Neural cell (in vitro differentiated cells): Measurements from ENCODE around the gene ACACA. TPM values are rescaled to one million over a fixed set of nuclear protein-coding genes. Genes with fewer than 3 reads are reported as not detected.
"Not testable (repeated sequence)": the region's sequence is repeated elsewhere in the genome, so short reads cannot be mapped to it uniquely, and the experiment has no call there.

Source experiments
- H2AFZ ChIP-seq: fragments of 200-600, 300-800 bp; sonication (generic), shearing (Covaris generic); 2 replicates; pipeline ENCODE4 v1.6.0; 2014; ENCODE audit warnings: low read depth, mild to moderate bottlenecking, antibody characterized with exemption, low read length, moderate library complexity
- H3F3A ChIP-seq: fragments of 200-600 bp; shearing (Covaris generic); 2 replicates; pipeline ENCODE4 v1.6.1; 2016; ENCODE audit warnings: mild to moderate bottlenecking, moderate library complexity, mixed read lengths, antibody characterized with exemption, low read length; ENCODE audit not compliant: insufficient read depth, poor library complexity, severe bottlenecking
- H3K27ac ChIP-seq: fragments of 200-600, 300-800 bp; sonication (generic), shearing (Covaris generic); 2 replicates; pipeline ENCODE4 v1.5.1; 2014; ENCODE audit warnings: mild to moderate bottlenecking, low read length, moderate library complexity
- H3K27me3 ChIP-seq: fragments of 300-800, 200-600 bp; sonication (generic), shearing (Covaris generic); 2 replicates; pipeline ENCODE4 v1.6.0; 2014; ENCODE audit warnings: mild to moderate bottlenecking, low read depth, low read length, moderate library complexity; ENCODE audit not compliant: insufficient read depth
- H3K36me3 ChIP-seq: fragments of 300-800, 200-600 bp; sonication (generic), shearing (Covaris generic); 2 replicates; pipeline ENCODE4 v1.5.1; 2014; ENCODE audit warnings: mild to moderate bottlenecking, antibody characterized with exemption, low read length, moderate library complexity; ENCODE audit not compliant: insufficient read depth
- H3K4me2 ChIP-seq: fragments of 300-800, 200-600 bp; sonication (generic), shearing (Covaris generic); 2 replicates; pipeline ENCODE4 v1.6.0; 2014; ENCODE audit warnings: mild to moderate bottlenecking, low read length
- H3K4me3 ChIP-seq: fragments of 300-800, 200-600 bp; sonication (generic), shearing (Covaris generic); 2 replicates; pipeline ENCODE4 v1.5.1; 2014; ENCODE audit warnings: mild to moderate bottlenecking, low read length, moderate library complexity
- H3K79me2 ChIP-seq: fragments of 200-600 bp; shearing (Covaris generic); replicated peaks from 2 replicates; pipeline ENCODE4 v1.6.0; 2014; ENCODE audit warnings: mild to moderate bottlenecking, low read length, moderate library complexity; ENCODE audit not compliant: insufficient read depth
- H3K9ac ChIP-seq: fragments of 300-800, 200-600 bp; sonication (generic), shearing (Covaris generic); 2 replicates; pipeline ENCODE4 v1.6.1; 2016; ENCODE audit warnings: mild to moderate bottlenecking, low read length, mixed read lengths
- H3K9me2 ChIP-seq: fragments of 200-600 bp; shearing (Covaris generic); 2 replicates; pipeline ENCODE4 v1.6.1; 2016; ENCODE audit warnings: mild to moderate bottlenecking, low read length, mixed read lengths; ENCODE audit not compliant: insufficient read depth
- H3K9me3 ChIP-seq: fragments of 200-600, 300-800 bp; sonication (generic), shearing (Covaris generic); 2 replicates; pipeline ENCODE4 v1.6.1; 2016; ENCODE audit warnings: mild to moderate bottlenecking, mixed run types, low read length, moderate library complexity, mixed read lengths
- H4K20me1 ChIP-seq: fragments of 200-600 bp; shearing (Covaris generic); 2 replicates; pipeline ENCODE4 v1.6.1; 2016; ENCODE audit warnings: mild to moderate bottlenecking, mixed run types; ENCODE audit not compliant: insufficient read depth
- EP300 ChIP-seq: fragments of 450-650 bp; conservative IDR thresholded peaks from 2 replicates; pipeline ENCODE4 v1.6.1; 2014; ENCODE audit warnings: antibody characterized with exemption, mild to moderate bottlenecking, moderate library complexity; ENCODE audit not compliant: poor library complexity, severe bottlenecking
- EZH2 ChIP-seq: fragments of 200-600, 300-800 bp; shearing (Covaris generic), sonication (generic); IDR thresholded peaks from 2 replicates; pipeline ENCODE4 v1.6.1; 2014; ENCODE audit warnings: antibody characterized with exemption, low read length, borderline replicate concordance, mild to moderate bottlenecking; ENCODE audit not compliant: insufficient read depth, poor library complexity, severe bottlenecking
- MXI1 ChIP-seq: fragments of 450-650 bp; conservative IDR thresholded peaks from 2 replicates; pipeline ENCODE4 v1.6.1; 2014; ENCODE audit warnings: antibody characterized with exemption, mild to moderate bottlenecking; ENCODE audit not compliant: poor library complexity, severe bottlenecking
- POLR2AphosphoS5 ChIP-seq: IDR thresholded peaks from 2 replicates; pipeline ENCODE4 v1.6.1; 2012
- RAD21 ChIP-seq: fragments of 450-650 bp; conservative IDR thresholded peaks from 2 replicates; pipeline ENCODE4 v1.6.1; 2014; ENCODE audit warnings: antibody characterized with exemption, mild to moderate bottlenecking, moderate library complexity
- SMC3 ChIP-seq: fragments of 450-650 bp; conservative IDR thresholded peaks from 2 replicates; pipeline ENCODE4 v1.6.1; 2014; ENCODE audit warnings: antibody characterized with exemption, mild to moderate bottlenecking, moderate library complexity; ENCODE audit not compliant: poor library complexity
- TAF1 ChIP-seq: IDR thresholded peaks from 2 replicates; pipeline ENCODE4 v1.6.1; 2012; ENCODE audit warnings: low read depth
- polyA plus RNA-seq: library from polyadenylated mRNA; depleted of rRNA; stranded (reverse); fragments of >200 nt; gene quantifications from 2 replicates; pipeline ENCODE4 v1.2.3, GENCODE V29; 2014
- TF ChIP-seq, protein P1 (sequence below): IDR thresholded peaks from 2 replicates; pipeline ENCODE4 v1.6.1; 2012; ENCODE audit warnings: borderline replicate concordance
- TF ChIP-seq, protein P2 (sequence below): fragments of 450-650 bp; IDR thresholded peaks from 2 replicates; pipeline ENCODE4 v1.5.1; 2014; ENCODE audit warnings: antibody characterized with exemption, mild to moderate bottlenecking, moderate library complexity; ENCODE audit not compliant: poor library complexity, severe bottlenecking

ACACA gene
- polyA plus RNA-seq, 1 donor from 2014 or later = 38.4 TPM

DNA sequence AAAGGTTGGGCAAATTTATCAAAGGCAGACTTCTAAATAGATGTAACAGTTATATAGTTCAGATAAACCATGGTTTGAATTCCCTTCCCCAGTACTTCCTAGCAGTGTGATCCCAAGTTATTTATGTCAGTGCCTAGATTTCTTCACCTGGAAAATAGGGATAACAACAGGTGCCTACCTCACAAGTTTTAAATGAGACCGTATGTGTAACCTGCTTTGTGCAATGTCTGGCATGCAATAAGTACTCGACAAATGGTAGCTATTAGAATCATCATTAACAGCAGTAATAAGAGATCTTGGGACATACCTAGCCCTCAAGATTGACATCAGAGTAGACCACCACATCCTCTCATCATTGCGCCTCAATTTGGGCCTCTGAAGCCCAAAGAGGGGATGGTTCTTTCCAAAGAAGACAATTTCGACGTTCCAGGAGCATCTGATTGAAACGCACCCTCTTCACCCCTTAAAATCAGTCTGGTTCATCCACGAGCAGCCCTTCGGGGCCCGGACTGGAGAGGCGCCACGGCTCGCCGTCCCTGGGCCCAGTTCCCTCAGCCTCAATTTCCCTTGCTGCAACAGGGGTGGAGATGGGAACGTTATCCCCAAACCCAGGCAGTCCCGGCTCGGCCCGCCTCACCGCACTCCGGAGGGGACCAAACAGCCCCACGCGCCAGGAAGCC, 541 bp downstream of the ACACA start:
- Histone ChIP-seq H3K4me3 (peak overlapping the region; percentile 95), H4K20me1 (no peaks in the 10 kb centered on the region), H3K9me3 (no peaks in the 10 kb centered on the region), H3K9me2 (no peaks in the 10 kb centered on the region), H3K79me2 (peaks cover 5% of the 10 kb centered on the region), H3K9ac (peak overlapping the region; percentile 81), H3K36me3 (no peaks in the 10 kb centered on the region), H3K4me2 (peak overlapping the region; percentile 88), H3F3A (no peaks in the 10 kb centered on the region), H3K27me3 (no peaks in the 10 kb centered on the region), H3K27ac (peak overlapping the region; percentile 70), H2AFZ (peak overlapping the region; percentile 77)
- TF ChIP-seq, protein P1, sequence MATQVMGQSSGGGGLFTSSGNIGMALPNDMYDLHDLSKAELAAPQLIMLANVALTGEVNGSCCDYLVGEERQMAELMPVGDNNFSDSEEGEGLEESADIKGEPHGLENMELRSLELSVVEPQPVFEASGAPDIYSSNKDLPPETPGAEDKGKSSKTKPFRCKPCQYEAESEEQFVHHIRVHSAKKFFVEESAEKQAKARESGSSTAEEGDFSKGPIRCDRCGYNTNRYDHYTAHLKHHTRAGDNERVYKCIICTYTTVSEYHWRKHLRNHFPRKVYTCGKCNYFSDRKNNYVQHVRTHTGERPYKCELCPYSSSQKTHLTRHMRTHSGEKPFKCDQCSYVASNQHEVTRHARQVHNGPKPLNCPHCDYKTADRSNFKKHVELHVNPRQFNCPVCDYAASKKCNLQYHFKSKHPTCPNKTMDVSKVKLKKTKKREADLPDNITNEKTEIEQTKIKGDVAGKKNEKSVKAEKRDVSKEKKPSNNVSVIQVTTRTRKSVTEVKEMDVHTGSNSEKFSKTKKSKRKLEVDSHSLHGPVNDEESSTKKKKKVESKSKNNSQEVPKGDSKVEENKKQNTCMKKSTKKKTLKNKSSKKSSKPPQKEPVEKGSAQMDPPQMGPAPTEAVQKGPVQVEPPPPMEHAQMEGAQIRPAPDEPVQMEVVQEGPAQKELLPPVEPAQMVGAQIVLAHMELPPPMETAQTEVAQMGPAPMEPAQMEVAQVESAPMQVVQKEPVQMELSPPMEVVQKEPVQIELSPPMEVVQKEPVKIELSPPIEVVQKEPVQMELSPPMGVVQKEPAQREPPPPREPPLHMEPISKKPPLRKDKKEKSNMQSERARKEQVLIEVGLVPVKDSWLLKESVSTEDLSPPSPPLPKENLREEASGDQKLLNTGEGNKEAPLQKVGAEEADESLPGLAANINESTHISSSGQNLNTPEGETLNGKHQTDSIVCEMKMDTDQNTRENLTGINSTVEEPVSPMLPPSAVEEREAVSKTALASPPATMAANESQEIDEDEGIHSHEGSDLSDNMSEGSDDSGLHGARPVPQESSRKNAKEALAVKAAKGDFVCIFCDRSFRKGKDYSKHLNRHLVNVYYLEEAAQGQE = peak; percentile 37
- TF ChIP-seq EZH2 (no peak), TAF1 (peak; percentile 28), RAD21 (no peak), EP300 (no peak), MXI1 (no peak), SMC3 (no peak), POLR2AphosphoS5 (no peak)
- TF ChIP-seq, protein P2, sequence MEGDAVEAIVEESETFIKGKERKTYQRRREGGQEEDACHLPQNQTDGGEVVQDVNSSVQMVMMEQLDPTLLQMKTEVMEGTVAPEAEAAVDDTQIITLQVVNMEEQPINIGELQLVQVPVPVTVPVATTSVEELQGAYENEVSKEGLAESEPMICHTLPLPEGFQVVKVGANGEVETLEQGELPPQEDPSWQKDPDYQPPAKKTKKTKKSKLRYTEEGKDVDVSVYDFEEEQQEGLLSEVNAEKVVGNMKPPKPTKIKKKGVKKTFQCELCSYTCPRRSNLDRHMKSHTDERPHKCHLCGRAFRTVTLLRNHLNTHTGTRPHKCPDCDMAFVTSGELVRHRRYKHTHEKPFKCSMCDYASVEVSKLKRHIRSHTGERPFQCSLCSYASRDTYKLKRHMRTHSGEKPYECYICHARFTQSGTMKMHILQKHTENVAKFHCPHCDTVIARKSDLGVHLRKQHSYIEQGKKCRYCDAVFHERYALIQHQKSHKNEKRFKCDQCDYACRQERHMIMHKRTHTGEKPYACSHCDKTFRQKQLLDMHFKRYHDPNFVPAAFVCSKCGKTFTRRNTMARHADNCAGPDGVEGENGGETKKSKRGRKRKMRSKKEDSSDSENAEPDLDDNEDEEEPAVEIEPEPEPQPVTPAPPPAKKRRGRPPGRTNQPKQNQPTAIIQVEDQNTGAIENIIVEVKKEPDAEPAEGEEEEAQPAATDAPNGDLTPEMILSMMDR = no peak

DNA sequence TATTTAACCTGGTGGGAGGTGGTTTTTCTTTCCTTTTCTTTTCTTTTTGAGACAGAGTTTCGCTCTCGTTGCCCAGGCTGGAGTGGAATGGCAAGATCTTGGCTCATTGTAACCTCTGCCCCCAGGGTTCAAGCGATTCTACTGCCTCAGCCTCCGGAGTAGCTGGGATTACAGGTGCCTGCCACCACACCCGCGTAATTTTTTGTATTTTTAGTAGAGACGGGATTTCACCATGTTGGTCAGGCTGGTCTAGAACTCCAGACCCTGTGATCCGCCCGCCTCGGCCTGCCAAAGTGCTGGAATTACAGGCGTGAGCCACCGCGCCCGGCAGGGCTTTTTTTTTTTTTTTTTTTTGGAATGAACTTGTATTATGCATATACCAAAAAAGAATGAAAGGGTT, 1.1 kb downstream of the ACACA start:
- H3K9me3 ChIP-seq, H2AFZ ChIP-seq, H3K79me2 ChIP-seq, H3K36me3 ChIP-seq, H3K27ac ChIP-seq, H3K9me2 ChIP-seq, H3K27me3 ChIP-seq, H3F3A ChIP-seq, H4K20me1 ChIP-seq: not testable (repeated sequence)
- Histone ChIP-seq H3K4me2 (peak overlapping the region; percentile 88), H3K9ac (peak overlapping the region; percentile 81), H3K4me3 (peak overlapping the region; percentile 95)
